HG03280 (cell line): ENCODE measurements around the gene IARS1.

ENCODE experiments used
- ATAC-seq: cut with Tn5 transposase; IDR thresholded peaks from one replicate; pipeline ENCODE4 v1.9.1; 2021; ENCODE audit warnings: mild to moderate bottlenecking, moderate library complexity; ENCODE audit not compliant: unreplicated experiment

Gene IARS1

GRCh38 chr9:92295827-92296258 is 2.3 kb upstream of the IARS1 start:
- no peak for ATAC-seq

- ATAC-seq, result no peak
These were observed 1.8 kb upstream of the IARS1 start for GRCh38 chr9:92295240-92295790.

GRCh38 chr9:92294297-92294676 is 790 bp upstream of the IARS1 start:
- no peak for ATAC-seq

- no peak for ATAC-seq
These were observed 482 bp downstream of the IARS1 start for GRCh38 chr9:92293075-92293354.

GRCh38 chr9:92292338-92293074 is 991 bp downstream of the IARS1 start:
- no peak for ATAC-seq

GRCh38 chr9:92291577-92291976 is 1.9 kb downstream of the IARS1 start:
- no peak for ATAC-seq

GRCh38 chr9:92290785-92291429 is 2.6 kb downstream of the IARS1 start:
- ATAC-seq, result no peak

GRCh38 chr9:92289708-92290390 is 3.6 kb downstream of the IARS1 start:
- ATAC-seq, result no peak

- no peak for ATAC-seq
These were observed 14.2 kb downstream of the IARS1 start for GRCh38 chr9:92279302-92279701.

- ATAC-seq, result no peak
These were observed 15.4 kb downstream of the IARS1 start for GRCh38 chr9:92278110-92278509.

GRCh38 chr9:92276331-92277032 is 17.0 kb downstream of the IARS1 start:
- ATAC-seq, result no peak

- ATAC-seq, result no peak
These were observed 18.0 kb downstream of the IARS1 start for GRCh38 chr9:92275541-92275940.

- ATAC-seq, result no peak
These were observed 23.0 kb downstream of the IARS1 start for GRCh38 chr9:92270511-92270910.

- ATAC-seq, result no peak
These were observed 27.0 kb downstream of the IARS1 start for GRCh38 chr9:92266486-92266885.

GRCh38 chr9:92265154-92265553 is 28.3 kb downstream of the IARS1 start:
- ATAC-seq, result no peak

- ATAC-seq, result no peak
These were observed 30.4 kb downstream of the IARS1 start for GRCh38 chr9:92263131-92263530.

- ATAC-seq, result no peak
These were observed 36.2 kb downstream of the IARS1 start for GRCh38 chr9:92257327-92257726.

GRCh38 chr9:92254381-92255337 is 38.8 kb downstream of the IARS1 start:
- ATAC-seq, result no peak

GRCh38 chr9:92253656-92254055 is 39.8 kb downstream of the IARS1 start:
- no peak for ATAC-seq

- ATAC-seq, result no peak
These were observed 45.5 kb downstream of the IARS1 start for GRCh38 chr9:92247981-92248380.
